A172 (cell line): Measurements from ENCODE around the gene CLEC18B. TPM values are rescaled to one million over a fixed set of nuclear protein-coding genes. Genes with fewer than 3 reads are reported as not detected.
"Not testable (repeated sequence)": the region's sequence is repeated elsewhere in the genome, so short reads cannot be mapped to it uniquely, and the experiment has no call there.

Experiments
- DNase-seq: peaks from one replicate; pipeline ENCODE4 v3.0.0-alpha.2; 2015; ENCODE audit warnings: low spot score
- total RNA-seq: library from RNA; depleted of rRNA; stranded (reverse); fragments of >200 nt; shearing (Covaris generic); gene quantifications from 2 replicates; pipeline ENCODE4 v1.2.3, GENCODE V29; 2014

CLEC18B gene
- total RNA-seq, 1 experiment from 2014 or later, result 0.45 TPM

- DNase-seq, result not testable (repeated sequence)
These were observed 22.5 kb upstream of the CLEC18B start for GRCh38 chr16:74443624-74444346.

GRCh38 chr16:74439685-74440084, 18.4 kb upstream of the CLEC18B start:
- DNase-seq, result no peak

- no peak for DNase-seq
These were observed 17.3 kb upstream of the CLEC18B start for GRCh38 chr16:74438492-74438979.

- no peak for DNase-seq
These were observed 10.2 kb upstream of the CLEC18B start for GRCh38 chr16:74431516-74431915.

GRCh38 chr16:74430036-74430712, 8.9 kb upstream of the CLEC18B start:
- peak; percentile 35 for DNase-seq

- not testable (repeated sequence) for DNase-seq
These were observed 7.2 kb upstream of the CLEC18B start for GRCh38 chr16:74428493-74428892.

- DNase-seq, result not testable (repeated sequence)
These were observed 4.5 kb upstream of the CLEC18B start for GRCh38 chr16:74425751-74426150.

GRCh38 chr16:74423721-74424120, 2.4 kb upstream of the CLEC18B start:
- not testable (repeated sequence) for DNase-seq

- not testable (repeated sequence) for DNase-seq
These were observed 808 bp upstream of the CLEC18B start for GRCh38 chr16:74422086-74422485.

GRCh38 chr16:74421482-74421785, 156 bp upstream of the CLEC18B start:
- not testable (repeated sequence) for DNase-seq

GRCh38 chr16:74419811-74420210, 1.5 kb downstream of the CLEC18B start:
- DNase-seq, result not testable (repeated sequence)

- DNase-seq, result not testable (repeated sequence)
These were observed 3.4 kb downstream of the CLEC18B start for GRCh38 chr16:74417897-74418296.

- DNase-seq, result not testable (repeated sequence)
These were observed 7.4 kb downstream of the CLEC18B start for GRCh38 chr16:74413920-74414319.

GRCh38 chr16:74413485-74413884, 7.8 kb downstream of the CLEC18B start:
- DNase-seq, result not testable (repeated sequence)

GRCh38 chr16:74412775-74413390, 8.4 kb downstream of the CLEC18B start:
- not testable (repeated sequence) for DNase-seq

GRCh38 chr16:74412138-74412774, 9.0 kb downstream of the CLEC18B start:
- not testable (repeated sequence) for DNase-seq

GRCh38 chr16:74410981-74411380, 10.3 kb downstream of the CLEC18B start:
- not testable (repeated sequence) for DNase-seq

GRCh38 chr16:74410057-74410957, 11.0 kb downstream of the CLEC18B start:
- not testable (repeated sequence) for DNase-seq

GRCh38 chr16:74409185-74409981, 11.9 kb downstream of the CLEC18B start:
- DNase-seq, result not testable (repeated sequence)

- DNase-seq, result not testable (repeated sequence)
These were observed 13.9 kb downstream of the CLEC18B start for GRCh38 chr16:74407362-74407705.
